HS-5 (cell line): Measurements from ENCODE around the gene AOC2.
"Not testable (repeated sequence)": the region's sequence is repeated elsewhere in the genome, so short reads cannot be mapped to it uniquely, and the experiment has no call there.

Experiments used
- DNase-seq: peaks from one replicate; pipeline ENCODE4 v3.0.0-alpha.2; 2012; ENCODE audit warnings: low read depth

The AOC2 gene

DNA sequence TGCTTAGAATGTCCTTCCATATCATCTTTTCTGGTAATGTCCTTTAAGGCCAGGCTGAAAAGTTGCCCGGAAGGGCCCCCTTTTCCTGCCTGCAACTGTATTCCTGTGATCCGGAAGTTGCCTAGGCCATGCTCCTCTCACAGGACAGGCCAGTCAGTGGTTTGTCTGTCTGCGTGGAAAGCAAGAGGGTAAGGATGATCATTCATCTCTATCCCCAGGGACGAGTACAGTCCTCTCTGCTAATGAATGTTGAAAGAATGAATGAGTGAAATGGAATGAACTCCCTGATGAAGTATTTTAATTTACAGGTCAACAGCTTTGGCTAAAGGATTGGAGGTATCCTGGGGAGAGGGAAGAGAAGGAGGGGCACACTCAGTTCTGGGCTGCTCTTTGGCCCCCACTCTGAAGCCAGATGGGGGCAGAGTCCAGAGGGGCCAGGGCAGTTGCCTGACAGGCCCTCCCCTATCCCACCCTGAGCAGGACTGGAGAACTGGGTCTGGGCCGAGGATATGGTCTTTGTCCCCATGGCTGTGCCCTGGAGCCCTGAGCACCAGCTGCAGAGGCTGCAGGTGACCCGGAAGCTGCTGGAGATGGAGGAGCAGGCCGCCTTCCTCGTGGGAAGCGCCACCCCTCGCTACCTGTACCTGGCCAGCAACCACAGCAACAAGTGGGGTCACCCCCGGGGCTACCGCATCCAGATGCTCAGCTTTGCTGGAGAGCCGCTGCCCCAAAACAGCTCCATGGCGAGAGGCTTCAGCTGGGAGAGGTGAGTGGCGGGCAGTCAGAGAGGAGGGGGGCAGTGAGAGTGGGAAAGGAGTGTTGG lies 9.8 kb downstream of the AOC2 start:
- DNase-seq, result no peak

DNA sequence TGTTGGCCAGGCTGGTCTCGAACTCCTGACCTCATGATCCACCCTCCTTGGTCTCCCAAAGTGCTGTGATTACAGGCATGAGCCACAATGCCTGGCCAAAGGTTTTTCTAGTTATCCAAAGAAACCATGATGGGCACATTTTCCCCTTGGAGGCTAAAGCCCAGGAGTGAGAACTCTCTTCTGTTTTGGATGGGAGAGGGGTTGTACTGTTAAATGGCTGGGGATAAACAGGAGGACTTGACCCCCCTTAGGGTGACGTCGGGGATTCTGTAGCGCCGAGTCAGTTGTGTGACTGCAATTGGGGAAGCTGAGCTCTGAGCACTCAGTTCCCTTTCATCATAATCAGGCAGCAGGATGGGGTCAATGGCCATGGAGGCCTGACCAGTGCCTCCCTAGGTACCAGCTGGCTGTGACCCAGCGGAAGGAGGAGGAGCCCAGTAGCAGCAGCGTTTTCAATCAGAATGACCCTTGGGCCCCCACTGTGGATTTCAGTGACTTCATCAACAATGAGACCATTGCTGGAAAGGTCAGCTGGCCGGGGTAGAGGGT lies 10.7 kb downstream of the AOC2 start:
- DNase-seq, result no peak

DNA sequence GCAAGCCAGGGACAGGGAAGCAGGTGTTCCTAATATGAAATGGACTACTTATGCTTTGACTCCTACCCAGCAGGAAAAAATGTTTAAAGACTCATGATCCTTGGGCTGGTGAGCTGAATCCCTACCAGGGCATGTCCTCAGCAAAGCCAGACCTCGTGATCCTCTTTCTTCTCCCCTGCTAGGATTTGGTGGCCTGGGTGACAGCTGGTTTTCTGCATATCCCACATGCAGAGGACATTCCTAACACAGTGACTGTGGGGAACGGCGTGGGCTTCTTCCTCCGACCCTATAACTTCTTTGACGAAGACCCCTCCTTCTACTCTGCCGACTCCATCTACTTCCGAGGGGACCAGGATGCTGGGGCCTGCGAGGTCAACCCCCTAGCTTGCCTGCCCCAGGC lies 11.7 kb downstream of the AOC2 start:
- DNase-seq, result not testable (repeated sequence)

DNA sequence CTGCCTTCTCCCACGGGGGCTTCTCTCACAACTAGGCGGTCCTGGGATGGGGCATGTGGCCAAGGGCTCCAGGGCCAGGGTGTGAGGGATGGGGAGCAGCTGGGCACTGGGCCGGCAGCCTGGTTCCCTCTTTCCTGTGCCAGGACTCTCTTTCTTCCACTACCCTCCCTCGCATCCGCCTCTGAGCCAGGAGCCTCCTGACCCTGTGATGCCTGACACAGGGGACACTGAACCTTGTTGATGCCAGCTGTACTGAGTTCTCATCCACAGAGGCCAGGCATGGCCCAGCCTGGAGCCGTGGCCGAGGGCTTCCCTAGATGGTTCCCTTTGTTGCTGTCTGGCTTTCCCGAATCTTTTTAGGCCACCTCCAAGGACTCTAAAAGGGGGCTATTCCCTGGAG lies 12.1 kb downstream of the AOC2 start:
- DNase-seq, result not testable (repeated sequence)

DNA sequence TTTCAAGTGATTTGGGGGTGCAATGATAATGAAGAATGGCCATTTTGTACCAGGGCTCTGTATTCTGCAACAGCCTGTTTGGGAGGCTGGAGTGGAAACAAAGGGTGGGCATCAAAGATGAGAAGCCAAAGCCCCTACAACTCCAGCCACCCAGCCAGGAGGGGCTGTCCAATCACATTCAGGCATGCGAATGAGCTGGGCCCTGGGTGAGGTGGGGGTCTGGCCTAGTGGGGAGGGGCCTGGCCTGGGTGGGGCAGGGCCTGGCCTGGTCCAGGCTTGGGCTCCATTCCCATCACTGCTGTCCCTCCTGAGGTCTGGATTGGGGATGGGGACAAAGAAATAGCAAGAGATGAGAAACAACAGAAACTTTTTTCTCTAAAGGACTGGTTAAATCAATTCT lies 13.0 kb downstream of the AOC2 start:
- DNase-seq, result no peak

DNA sequence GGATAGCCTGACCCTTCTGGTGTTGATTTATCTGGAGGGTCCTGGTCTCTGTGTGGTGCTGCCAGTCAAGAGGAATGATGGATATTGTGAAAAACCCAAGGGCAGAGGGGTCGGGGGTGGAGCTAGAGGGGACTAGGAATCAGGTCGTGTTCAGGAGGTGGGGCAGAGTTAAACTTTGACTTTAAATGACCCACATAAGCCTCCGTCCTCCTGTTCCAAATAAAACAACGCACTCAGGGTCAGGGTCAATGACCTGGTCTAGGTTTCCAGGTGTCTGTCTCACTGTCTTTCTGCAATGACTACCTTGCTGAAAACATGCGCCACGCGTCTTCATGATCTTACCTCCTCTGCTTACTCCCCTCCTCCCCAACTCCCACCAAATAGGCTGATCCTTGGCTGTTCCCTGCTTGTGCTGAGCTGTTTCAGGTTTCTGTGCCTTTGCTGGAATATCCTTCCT lies 21.3 kb downstream of the AOC2 start:
- DNase-seq, result no peak

DNA sequence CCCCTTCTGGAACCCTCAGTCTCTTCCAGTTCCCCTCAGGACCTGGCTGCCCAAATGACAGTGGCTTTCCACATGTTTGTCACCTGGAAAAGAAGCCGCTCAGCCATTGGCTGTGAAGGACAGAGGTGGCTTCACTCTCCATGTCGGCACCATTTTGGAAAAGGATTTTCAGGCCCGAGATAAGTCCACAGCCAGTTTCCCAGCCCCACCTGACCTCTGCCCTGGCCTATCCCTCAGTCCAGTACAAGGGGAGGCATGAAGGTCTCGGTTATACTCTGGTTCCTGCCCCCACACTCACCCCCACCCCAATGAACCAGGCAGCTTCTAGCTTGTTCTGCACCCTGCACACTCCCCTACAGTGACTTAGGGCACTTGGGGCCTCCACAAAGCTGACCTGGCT lies 21.8 kb downstream of the AOC2 start:
- DNase-seq, result no peak

DNA sequence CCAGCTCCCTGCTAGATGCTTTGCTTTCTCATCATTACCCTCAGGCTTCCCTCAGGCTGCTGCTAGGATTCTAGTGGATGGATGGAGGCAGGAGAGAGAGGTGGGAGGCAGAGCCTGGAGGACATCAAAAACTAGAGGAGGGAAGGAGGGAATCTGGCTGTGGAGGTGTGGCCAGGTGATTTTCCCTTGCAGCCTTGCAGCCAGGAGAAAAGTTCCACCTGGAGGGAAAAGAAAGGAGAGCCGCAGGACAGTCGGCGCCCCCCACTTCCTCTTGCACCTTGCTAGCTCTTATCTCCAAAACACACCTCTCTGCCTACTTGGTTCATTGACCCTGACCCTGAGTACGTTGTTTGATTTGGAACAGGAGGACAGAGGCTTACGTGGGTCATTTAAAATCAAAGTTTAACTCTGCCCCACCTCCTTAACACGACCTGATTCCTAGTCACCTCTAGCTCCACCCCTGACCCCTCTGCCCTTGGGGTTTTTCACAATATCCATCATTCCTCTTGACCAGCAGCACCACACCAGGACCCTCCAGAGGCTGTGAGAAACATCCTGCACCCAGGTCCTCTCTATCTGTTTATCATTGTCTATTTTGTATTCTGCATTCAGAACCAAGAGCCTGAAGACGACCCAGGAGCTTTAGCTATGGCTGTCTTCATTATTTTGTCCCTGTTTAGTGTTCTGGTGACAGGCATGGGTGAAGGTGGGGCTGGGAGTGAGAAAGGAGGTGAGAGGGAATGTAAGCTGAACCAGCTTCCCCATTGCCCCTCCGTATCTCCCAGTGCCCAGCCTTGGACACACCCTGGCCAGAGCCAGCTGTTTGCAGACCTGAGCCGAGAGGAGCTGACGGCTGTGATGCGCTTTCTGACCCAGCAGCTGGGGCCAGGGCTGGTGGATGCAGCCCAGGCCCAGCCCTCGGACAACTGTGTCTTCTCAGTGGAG lies 22.5 kb downstream of the AOC2 start:
- no peak for DNase-seq

DNA sequence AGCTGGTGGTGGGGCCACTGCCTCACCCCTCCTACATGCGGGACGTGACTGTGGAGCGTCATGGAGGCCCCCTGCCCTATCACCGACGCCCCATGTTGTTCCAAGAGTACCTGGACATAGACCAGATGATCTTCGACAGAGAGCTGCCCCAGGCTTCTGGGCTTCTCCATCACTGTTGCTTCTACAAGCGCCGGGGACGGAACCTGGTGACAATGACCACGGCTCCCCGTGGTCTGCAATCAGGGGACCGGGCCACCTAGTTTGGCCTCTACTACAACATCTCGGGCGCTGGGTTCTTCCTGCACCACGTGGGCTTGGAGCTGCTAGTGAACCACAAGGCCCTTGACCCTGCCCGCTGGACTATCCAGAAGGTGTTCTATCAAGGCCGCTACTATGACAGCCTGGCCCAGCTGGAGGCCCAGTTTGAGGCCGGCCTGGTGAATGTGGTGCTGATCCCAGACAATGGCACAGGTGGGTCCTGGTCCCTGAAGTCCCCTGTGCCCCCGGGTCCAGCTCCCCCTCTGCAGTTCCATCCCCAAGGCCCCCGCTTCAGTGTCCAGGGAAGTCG lies 23.4 kb downstream of the AOC2 start:
- DNase-seq, result not testable (repeated sequence)

DNA sequence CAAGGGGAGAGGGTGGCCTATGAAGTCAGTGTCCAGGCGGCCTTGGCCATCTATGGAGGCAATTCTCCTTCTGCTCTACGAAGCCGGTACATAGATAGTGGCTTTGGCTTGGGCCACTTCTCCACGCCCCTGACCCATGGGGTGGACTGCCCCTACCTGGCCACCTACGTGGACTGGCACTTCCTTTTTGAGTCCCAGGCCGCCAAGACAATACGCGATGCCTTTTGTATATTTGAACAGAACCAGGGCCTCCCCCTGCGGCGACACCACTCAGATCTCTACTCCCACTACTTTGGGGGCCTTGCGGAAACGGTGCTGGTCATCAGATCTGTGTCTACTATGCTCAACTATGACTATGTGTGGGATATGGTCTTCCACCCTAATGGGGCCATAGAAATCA lies 24.0 kb downstream of the AOC2 start:
- DNase-seq, result no peak

DNA sequence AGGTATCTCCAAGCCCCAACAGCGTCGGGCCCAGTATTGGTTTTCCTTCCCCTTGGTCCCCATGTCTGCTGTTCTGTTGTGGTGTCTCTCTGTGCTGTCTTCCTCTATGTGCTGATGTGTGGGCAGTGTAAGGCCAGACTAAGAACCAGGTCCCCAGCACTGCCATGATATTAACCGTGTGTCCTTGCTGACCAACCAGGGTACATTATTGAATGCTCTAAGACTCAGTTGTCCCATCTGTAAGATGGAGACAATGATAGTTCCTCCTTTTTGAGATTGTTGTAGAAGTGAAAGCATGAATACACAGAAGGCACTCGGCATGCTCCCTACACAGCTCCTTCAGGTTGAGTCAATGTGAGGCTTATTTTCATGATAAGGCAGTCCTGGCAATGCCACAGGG lies 27.3 kb downstream of the AOC2 start:
- DNase-seq, result no peak

DNA sequence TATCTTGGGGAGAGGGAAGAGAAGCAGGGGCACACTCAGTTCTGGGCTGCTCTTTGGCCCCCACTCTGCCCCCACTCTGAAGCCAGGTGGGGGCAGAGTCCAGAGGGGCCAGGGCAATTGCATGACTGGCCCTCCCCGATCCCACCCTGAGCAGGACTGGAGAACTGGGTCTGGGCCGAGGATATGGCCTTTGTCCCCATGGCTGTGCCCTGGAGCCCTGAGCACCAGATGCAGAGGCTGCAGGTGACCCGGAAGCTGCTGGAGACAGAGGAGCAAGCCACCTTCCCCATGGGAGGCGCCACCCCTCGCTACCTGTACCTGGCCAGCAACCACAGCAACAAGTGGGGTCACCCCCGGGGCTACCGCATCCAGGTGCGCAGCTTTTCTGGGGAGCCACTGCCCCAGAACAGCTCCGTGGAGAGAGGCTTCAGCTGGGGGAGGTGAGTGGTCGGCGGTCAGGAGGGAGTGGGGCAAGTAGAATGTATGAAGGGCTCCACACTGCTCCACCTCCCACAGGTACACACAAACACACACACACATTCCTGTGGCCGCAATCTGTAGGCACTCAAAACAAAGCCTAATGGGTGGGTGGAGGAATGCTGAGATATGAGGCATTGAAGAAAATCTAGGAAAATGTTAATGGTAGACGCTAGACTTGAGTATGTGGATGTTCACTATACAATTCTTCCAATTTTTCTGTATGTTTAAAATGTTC lies 28.0 kb downstream of the AOC2 start:
- DNase-seq, result no peak

DNA sequence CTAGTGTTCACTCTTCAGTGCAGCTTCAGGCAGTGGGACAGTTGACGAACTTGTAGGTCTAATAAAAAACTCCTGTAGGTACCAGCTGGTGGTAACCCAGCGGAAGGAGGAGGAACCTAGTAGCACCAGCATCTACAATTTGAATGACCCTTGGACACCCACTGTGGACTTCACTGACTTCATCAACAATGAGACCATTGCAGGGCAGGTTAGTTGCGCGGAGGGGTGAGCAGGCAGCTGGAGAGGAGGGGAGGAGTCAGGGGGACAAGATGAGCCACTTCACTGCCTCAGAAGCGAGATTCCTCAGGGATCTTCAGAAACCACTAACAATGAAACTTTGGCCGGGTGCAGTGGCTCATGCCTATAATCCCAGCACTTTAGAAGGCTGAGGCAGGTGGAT lies 28.9 kb downstream of the AOC2 start:
- no peak for DNase-seq

DNA sequence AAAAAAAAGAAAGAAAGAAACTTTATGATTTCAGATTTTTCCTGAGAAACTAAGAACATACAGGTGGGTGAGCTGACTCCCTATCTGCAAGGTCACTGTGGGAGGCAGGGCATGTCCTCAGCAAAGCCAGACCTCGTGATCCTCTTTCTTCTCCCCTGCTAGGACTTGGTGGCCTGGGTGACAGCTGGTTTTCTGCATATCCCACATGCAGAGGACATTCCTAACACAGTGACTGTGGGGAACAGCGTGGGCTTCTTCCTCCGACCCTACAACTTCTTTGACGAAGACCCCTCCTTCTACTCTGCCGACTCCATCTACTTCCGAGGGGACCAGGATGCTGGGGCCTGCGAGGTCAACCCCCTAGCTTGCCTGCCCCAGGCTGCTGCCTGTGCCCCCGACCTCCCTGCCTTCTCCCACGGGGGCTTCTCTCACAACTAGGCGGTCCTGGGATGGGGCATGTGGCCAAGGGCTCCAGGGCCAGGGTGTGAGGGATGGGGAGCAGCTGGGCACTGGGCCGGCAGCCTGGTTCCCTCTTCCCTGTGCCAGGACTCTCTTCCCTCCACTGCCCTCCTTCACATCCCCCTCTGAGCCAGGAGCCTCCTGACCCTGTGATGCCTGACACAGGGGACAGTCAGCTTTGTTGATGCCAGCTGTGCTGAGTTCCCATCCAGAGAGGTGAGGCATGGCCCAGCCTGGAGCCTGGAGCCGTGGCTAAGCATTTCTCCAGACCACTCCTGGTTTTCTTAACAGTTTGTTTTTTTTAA lies 29.7 kb downstream of the AOC2 start:
- not testable (repeated sequence) for DNase-seq

DNA sequence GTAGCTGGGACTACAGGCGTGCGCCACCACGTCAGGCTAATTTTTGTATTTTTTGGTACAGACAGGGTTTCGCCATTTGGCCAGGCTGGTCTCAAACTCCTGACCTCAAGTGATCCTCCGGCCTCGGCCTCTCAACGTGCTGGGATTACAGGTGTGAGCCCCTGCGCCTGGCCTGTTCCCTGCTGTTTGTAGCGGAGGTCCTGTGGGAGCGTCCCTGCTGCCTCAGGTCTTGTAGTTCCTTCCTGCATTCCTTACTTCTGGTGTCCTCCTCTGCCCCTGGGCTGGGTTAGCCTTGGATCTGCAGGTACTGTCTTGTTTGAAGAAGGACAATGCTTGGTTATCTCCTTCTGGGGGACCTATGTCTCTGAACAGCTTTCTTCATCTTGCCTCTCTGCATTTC lies 32.7 kb downstream of the AOC2 start:
- DNase-seq, result no peak

DNA sequence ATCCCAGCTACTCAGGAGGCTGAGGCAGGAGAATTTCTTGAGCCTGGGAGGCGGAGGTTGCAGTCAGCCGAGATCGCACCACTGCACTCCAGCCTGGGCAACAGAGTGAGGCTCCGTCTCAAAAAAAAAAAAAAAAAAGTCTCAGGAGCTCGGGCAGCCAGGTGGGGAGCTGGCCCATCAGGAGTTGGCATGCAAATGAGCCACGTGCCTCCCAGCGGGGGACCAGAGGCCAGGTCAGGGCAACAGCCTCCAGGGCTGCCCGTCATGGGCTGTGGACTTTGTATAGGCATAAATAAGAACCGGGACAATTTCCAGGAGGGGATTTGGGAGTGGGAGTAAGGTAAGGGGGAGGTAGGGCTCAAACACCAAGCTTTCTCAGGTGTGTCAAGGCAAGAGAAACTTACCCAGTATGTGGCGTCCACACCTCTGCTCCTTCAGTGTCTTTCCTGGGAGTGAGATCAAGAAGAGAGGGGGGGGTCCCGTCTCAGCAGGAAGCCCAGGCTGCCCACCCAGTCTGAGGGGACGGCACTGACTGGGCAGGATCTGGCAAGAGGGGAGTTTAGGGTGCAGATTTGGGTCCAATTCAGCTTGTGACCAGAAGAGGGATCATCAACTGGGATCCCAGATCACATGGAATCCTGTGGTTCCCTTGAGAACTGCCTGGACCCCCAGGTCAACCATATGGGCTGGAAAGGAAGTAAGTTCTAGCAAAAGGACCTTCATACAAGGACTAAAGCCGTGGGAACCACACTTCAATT lies 33.9 kb downstream of the AOC2 start:
- DNase-seq, result no peak

DNA sequence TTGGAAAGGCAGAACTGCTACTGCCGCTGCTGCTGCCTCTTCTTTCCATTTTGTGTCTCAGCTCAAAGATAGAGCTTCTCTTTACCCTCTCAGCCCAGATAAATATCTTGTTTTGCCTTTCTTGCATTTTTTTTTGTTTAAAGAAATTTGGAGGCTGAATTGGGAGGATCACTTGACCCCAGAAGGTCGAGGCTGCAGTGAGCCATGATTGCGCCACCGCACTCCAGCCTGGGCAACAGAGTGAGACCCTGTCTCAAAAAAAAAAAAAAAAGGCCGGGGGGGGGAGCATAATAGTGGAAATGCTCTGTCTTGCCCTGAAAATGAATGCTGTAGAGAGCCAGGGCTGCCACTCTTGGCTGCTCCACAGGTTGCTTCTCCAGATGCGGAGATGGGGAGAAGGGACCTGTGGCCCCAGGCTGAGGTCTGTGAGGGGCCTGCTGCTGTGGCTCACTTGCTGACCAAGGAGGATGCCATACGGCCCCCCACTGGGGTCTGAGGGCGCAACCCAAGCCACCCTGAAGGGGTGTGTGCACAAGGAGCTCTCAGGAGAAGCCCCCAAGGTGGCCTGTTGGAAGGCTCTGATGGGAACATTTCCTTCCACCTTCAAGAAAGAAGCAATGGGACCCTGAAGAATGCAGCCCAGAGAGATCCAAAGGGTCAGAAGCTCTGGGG lies 34.7 kb downstream of the AOC2 start:
- no peak for DNase-seq

DNA sequence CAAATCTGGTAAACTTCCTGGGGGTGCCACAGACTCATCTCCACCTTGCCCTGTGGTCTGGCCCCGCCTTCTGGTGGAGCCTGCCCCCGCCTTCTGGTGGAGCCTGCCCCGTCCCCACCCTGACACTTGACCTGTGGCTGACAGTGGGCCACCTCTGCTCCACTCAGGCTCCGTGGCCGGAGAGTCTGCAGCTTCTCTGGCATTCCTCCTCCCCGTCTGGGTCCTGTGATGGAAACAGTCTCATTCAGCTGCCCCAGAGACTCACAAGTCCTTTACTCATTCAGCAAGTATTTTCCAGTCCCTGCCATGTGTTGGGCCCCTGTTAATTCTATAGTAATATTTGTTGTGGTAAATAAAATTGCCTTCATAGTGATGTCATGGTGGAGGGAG lies 35.2 kb downstream of the AOC2 start:
- no peak for DNase-seq

DNA sequence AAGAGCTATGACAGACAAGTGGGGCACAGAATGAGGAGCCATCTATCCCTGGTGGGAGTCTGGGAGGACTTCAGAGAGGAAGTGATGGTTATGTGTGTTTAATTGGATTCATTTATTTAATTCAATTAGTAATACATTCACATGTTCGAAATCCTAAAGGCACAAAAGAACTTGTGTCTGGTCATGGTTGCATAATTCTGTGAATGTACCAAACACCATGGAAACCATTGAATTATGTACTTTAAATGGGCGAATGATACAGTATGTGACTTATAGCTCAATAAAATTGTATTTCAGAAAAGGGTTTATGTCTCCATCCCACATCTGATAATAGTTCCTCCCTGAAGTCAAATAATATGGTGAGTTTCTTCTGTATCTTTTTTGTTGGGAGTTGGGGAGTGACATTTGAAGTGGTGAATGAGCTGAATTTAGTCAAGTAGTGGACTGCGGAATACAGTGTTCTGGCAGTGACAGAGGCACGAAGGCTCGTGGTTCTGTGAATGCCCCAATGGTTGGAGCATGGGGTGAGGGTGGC lies 36.5 kb downstream of the AOC2 start:
- no peak for DNase-seq
